ENCODE data around the gene STRBP. TPM values are rescaled to one million over a fixed set of nuclear protein-coding genes. Genes with fewer than 3 reads are reported as not detected.
"Not testable (repeated sequence)": the region's sequence is repeated elsewhere in the genome, so short reads cannot be mapped to it uniquely, and the experiment has no call there.

Gene STRBP
- polyA plus RNA-seq (2013, experiment 1 of 2; ENCODE audit: insufficient read length) = 5.9 TPM
- 5.2 TPM for polyA plus RNA-seq (2013, experiment 2 of 2; ENCODE audit: insufficient read length)

DNA sequence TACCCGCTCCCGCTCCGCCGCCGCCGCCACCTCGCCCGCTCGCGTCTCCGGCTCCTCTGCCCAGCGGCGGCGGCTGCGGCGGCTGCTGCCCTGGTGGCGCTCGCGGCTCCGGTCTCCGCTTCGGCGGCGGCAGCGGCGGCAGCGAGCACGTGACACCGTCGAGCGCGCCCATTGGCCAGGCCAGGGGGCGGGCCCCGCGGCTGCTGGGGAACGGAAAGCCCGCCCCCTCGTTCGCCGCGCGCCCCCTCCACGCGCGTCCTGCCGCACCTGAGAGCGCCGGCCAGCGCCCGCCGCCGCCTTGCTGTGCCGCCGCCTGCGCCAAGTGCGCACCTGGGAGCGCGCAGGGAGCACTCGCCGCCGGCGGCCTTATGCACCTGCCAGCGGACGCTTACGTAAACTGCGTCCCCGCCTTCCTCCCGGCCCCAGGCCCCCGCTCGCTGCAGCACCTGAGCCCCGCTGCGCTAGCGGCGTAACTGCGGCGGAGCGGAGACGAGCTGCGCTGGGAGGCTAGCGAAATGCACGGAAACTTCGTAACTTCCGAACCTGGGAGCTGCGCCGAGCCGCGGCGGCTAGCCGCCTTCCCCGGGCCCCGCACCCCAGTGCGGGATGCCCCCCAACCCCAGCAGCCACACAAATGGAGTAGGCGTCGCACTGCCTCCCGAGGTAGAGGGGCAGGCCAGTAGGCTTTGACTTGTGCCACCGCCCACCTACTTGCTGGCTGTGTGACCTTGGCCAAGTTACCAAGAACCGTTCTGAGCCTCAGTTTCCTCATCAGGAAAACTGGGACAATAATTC lies at the start of gene STRBP:
STRBP (minus strand) TSS at position 122 of the 795 bp plus-strand sequence. CDS start 84,452 bp downstream, outside the sequence.
- peak; percentile 80 for DNase-seq

DNA sequence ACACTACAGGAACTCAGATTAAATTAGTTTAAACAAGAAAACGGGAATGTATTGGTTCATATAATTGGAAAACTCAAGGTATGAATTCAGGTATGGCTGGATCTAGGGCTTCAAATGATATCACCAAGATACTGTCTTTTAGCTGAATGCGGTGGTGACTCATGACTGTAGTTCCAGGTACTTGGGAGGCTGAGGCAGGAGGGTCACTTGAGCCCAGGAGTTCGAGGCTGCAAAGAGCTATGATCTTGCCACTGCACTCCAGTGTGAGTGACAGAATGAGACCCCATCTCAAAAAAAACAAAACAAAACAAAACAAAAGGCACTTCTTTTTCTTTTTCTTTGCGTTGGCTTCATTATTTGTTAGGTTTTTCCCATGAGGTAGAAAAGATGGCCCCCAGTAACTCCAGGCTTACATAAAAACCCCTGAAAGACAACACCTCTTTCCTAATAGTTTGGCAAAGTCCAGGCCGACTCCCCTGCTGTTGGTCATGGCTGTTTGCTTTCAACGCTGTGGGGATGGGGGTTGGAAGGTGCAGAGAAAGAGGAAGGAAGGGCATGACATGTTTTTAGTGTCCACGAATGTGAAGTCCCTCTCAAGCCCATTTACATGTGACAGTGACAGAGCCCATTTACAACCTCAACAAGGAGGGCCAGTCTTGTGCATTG lies 47.8 kb upstream of the STRBP start:
- no peak for DNase-seq

DNA sequence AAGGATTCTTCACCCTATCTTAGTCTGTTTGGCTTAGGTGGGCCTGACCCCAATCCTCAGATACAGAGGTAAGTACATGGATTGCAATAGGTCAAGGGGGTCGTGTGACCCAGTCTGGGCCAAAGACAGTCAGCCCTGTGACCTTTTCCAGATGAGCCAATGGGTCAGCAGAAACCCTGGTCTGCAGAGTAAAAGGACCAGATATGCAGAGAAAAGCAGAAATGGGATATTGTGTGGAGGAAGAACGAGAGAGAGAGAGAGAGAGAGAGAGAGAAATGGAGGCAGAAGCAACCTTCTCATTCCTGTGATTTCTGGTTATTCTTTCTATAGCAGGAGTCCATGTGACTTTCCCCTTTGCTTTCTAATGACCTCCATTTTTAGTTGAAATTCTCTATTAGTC lies 47.2 kb upstream of the STRBP start:
- no peak for DNase-seq

DNA sequence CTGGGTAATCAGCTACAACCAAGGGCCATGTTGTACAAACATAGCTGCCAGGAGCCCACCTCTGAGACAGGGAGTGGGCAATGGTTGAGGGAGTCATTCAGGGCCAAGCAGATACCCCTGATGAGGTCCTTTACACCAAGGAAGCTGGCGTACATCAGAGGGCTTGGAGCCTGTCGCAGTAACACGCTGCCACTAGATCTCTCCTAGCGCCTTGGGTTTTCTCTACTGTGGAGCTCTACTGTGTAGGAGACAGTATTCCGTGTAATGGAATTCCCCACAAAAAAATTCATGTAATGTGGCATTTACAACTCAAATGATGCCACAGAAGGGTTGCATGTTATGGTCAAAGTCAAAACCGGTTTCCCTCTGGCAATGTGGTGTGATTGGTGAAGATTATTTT lies 46.2 kb upstream of the STRBP start:
- DNase-seq = no peak

DNA sequence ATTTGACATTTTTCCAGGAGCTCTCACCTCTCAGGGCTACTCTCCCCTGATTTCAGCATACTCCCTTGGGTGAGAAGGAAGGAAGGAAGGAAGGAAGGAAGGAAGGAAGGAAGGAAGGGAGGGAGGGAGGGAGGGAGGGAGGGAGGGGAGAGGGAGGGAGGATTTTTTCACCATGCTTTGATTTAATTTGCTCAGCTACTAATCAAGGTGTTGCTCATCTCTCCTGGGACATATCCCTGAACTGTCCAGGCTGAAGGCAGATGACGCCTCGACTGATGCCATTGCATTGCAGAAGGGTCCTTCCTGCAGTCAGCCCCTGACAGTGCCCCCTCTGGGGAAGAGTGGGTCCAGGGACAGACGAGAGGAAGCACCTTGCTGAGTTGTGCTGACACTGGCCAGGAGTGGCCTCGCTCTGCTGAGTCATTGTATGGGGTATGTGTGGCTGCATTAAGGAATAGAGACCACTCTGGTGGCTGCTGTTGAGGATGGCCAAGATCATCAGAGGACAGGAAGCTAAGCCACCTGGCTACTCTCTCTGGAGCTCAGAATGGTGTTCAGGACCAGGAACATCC lies 44.0 kb upstream of the STRBP start:
- no peak for DNase-seq

DNA sequence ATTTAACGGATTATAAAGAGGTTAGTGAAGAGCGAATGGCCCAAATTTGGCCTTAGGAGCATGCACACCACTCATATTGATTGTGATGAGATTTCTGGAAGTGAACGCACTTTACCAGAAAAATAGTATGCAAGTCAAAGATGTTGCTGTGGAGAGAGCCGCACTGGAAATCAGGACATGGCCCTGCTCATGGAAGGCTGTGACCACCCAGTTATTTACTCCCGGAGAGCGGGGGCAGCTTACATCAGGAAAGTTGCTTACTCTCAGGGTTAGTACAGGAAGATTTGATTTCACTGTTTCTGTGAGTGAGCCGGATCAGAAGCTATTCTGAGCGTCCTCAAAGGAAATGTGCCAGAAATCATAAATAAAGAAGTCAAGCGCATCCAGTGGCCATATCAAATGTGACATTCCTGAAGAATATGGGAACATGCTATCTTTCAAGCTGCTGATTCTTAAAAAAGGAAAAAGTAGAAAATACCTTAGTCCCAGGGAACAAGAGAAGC lies 42.9 kb upstream of the STRBP start:
- DNase-seq = no peak

DNA sequence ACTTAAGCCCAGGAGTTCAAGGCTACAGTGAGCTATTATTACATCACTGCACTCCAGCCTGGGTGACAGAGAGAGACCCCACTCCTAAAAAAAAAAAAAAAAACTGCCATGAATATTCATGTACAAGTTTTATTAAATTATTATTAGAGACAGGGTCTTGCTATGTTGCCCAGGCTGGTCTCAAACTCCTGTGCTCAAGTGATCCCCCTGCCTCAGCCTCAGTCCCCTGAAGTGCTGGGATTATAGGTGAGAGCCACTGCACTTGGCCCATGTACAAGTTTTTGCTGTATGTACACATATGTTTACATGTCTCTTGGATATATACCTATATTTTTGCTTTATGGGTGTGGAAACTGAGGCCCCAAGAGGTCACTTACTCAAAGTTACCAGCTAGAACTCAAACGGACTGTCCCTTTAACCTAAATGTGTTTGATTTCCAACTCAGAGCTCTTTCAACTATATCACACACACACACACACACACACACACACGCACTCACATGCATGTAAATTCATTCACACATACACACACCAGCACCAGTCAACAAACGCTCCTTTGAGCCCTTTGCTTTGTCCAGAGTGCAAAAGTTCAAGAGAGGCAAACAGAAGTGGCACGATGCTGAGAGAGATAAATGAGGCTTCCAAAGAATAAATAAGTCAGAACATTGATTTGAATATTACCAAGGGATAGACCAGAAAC lies 42.3 kb upstream of the STRBP start:
- no peak for DNase-seq

DNA sequence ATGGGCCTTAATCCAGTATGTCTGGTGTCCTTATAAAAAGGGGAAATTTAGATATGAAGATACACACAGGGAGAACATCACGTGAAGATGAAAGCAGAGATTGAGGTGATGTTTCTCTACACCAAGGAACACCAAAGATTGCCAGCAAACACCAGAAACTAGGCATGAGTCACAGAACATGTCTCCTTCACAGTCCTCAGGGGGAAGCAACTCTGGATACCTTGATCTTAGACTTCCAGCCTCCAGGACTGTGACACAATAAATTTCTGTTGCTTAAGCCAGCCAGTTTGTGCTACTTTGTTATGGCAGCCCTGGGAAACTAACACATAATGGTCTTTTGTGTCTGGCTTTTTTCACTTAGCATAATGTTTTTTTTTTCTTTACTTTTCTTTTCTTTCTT lies 41.2 kb upstream of the STRBP start:
- DNase-seq = no peak

DNA sequence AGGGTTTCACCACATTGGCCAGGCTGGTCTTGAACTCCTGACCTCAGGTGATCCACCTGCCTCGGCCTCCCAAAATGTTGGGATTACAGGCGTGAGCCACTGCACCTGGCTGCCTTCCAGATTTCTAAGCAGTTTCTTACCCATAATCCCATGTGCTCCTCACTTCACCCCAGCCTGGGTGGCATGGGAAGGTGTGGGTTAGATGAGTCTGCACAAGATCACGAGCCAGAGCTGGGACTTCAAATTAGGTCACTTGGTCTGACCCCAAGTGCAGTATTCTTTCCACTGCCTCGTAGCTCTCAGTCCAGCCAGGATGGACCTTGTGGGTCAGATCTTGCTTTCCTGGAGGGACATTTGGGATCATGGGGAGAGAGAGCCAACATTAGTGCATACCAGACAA lies 37.5 kb upstream of the STRBP start:
- DNase-seq = no peak

DNA sequence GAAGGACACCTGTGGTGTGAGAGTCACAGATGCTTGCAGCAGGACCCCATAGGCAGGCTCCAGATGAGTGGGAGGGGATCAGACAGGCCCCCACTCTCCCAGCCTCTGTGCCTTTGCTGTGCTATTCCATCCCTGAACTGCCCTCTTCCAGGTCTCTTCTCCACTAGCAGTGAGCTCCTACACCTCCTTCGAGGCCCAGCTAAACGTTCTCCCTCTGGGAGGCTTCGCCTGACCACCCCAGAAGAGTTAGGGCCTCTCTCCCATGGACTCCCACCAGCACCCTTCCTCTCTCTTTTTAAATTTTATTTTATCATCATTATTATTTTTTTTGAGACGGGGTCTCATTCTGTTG lies 35.9 kb upstream of the STRBP start:
- no peak for DNase-seq

DNA sequence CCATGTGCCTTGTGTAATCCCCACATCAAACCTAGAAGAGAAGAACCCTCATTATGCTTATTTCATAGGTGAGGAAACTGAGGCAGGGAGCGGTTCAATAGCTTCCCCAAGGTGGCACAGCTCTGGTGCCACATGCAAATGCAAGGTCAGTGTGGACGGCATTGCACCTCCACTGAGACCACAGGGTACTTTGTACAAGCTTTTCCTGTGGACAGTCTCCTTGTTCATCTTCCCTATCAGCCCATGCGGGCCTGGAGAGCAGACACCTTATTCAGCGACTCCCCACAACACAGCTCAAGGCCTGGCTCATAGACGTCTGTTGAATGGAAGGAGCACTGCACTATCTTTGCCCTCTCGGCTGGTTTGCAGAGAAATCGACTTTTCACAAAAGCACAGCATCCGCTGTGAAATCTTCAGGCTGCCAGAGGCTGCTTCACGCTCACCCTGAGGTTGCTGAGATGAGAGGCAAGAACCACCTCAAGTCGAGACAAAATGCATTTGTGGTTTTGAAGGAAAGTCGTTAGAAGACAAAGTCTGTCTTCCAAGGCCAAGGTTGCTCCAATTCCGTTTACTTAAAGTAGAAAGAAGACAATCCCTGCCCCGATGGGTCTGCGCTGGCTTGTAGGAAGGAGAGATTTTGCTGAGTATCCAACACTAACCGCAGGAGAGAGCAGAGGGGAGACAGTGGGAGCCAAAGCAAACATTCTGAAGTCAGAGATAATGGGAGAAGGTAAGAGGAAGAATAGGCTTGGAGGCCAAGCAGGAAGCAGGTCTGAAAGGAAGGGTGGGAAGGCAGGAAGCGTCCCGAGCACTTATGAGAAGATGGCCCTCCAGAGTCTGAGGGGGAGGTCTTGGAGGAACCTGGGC lies 34.2 kb upstream of the STRBP start:
- DNase-seq = no peak

DNA sequence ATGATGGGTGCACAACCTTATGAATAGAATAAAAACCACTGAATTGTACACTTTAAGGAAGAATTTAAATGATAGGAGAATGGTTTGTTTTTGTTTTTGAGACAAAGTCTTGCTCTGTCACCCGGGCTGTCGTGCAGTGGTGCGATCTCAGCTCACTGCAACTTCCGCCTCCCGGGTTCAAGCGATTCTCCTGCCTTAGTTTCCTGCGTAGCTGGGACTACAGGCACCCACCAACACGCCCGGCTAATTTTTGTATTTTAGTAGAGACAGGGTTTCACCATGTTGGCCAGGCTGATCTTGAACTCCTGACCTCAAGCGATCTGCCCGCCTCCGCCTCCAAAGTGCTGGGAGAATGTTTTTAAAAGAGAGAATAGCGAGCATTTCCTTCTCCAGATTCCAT lies 33.5 kb upstream of the STRBP start:
- not testable (repeated sequence) for DNase-seq

DNA sequence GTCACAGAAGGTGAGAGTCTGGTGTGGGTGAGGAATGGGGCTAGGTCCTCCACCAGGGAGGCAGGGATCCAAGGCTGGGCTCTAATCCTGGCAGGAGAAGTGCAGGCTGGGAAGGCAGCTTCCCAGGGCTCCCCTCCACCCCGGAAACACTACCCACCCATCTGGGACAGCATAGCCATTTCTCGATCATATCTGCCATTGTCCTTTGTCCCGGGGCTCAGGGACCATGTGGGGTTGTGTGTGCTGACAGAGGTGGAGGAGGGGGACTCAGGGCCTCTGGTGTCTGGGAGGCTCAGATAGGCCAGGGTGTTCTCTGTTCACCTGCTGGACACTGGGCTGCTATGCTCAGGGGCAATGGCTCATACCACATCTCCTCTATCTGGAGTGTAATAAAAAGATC lies 32.2 kb upstream of the STRBP start:
- DNase-seq = no peak

DNA sequence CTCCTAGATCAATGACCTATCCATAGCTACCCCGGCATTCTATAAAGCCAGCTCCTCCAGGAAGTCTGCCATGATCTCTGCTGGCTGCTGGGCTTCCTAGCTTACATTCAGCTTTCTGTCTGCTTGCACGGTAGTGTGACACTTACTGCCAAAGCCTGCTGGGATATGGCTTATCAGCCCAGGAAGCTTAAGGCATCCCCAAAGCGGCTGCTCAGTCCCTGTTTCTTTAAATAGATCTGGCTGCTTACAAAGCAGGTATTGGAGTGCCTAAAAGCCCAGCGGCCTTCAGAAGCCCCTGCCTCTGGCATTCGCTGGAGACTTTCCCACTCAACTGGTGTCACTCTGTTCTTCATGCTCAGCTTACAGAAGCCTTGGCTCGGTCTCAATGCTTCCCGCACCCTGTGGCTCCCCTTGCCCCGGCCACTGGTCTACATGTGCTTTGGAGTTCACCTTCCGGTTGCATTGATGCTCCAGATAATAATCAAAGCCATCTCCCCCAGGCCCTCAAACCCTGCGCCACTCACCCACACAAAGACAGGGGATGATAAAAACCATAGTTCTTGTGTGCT lies 31.3 kb upstream of the STRBP start:
- DNase-seq = no peak

DNA sequence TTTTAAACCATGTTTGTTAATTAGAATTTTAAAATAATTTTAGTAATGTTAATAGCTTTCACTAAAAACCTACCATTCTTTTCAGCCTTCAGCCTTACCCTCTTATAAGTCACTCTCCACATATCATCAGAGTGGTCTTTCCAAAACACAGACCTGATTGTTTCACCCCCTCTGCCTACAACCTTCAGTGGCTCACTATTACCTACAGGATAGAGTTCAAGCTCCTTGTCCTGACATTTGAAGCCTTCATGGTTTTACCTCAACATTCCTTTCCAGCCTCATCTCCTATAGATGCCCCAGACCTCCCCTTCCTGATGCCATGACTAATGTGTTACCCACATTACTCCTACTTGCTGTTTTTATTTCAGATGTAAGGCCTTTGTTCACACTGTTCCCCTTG lies 27.8 kb upstream of the STRBP start:
- no peak for DNase-seq

DNA sequence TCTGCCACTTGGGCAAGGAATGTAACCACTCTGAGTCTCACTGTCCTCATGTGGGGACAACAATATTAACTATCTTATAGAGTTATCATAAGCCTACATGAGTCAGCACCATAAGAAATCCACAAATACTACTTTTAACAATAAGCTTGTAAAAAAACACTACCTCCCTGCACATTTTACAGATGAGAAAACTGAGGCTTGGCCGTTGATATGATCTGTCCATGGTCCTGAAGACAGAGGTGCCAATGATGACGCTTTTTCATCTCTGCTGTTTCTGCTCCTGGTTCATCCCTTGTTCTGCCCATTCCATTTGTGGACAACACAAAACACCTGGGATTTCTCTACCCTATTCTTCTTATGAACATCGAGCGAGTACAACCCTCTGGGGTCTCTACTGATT lies 23.4 kb upstream of the STRBP start:
- DNase-seq = no peak

DNA sequence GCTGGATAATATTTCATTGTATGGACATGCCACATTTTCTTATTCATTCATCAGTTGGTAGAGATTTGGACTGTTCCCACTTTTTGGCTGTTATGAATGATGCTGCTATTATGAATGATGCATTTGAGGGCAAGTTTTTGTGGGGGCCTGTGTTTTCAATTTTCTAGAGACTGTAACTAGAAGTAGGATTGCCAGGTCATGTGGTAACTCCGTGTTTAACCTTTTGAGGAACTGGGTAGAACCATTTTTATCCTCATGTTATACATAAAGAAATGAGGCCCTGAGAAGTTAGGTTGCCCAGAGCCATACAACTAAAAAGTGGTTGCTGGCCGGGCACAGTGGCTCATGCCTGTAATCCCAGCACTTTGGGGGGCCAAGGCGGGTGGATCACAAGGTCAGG lies 22.4 kb upstream of the STRBP start:
- DNase-seq = no peak

DNA sequence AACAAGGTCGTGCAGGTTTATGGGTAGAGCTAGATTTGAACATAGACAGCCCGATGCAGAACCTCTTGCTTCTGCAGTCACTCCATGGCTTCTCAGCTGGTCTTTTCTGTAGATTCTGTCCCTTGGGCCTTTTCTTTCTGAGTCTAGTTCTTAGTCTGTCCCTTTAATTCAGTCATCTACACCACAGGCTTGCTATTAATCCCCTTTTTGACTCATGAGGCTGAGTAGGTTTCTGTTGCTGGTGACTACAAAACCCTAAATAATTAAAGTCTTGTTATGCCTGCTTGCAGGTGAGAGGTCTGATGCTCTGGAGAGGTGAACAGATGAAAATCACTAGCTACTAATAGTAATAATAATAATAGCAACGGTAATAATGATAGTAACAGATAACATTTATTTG lies 19.3 kb upstream of the STRBP start:
- no peak for DNase-seq

DNA sequence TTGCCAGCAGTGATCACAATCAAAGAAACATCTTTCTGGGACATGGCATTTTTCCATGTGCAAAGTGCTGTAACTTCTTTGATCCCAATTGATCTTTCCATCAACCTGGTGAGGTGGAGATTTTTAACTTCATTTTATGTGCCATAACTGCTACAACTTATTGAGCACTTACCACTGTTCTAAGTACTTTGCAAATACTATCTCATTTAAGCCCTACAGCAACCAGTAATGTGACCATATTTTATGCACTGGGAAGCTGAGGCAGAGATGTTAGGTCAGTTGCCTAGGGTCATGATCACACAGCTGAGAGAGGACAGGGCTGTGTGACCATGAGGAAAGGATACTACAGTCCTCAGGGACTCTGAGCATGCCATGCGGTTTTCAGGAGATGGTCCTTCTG lies 17.9 kb upstream of the STRBP start:
- no peak for DNase-seq

DNA sequence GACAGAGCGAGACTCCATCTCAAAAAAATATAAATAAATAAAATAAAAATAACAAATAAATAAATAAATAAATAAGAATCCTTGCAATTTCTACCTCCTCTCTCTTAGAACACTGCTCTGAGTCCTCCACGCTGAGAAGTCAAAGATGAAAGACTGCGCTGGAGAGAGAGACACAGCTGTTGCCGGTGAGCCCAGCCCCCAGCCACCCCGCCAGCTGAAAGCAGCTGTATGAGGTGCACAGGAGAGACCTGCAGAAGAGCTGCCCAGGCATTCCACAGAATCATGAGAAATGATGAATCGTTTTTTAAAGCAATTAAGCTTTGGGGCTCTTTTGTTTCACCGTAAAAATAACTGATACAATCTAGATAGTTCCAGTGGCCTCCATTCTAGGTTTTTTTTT lies 16.3 kb upstream of the STRBP start:
- DNase-seq = no peak

DNA sequence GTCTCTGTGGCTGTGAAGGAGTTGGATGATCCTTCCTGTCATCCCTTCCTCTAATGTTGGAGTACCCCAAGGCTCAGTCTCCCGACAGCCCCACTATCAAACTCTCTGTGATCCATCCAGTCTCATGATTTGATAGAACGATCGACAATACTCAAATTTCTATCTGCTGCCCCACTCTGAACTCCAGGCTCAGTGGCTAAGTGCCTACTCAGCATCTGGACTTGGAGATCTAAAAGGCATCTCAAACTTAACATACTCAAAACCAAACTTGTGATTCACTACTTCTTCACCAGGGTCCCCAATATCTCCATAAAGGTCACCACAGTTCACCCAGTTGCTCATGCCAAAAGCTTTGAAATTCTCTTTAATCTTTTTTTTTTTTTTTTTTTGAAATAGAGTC lies 15.1 kb upstream of the STRBP start:
- no peak for DNase-seq

DNA sequence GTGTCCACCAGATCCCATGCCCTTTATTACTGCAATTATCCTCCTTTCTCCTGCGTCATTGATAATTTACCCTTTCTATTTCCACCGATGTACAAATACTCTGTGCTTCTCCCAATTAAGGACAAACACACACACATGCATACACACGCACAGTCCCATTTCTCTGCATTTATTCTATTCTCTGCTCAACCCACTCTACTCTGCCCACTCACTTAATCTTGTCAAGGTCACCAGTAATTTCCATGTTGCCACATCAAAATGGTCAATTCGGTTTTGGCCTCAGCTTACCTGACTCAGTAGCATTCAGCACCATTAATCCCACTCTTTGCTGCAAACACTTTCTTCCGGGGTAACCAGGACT lies 14.6 kb upstream of the STRBP start:
- no peak for DNase-seq

Data from fibroblast of skin of abdomen (primary cell).